GM10266 (cell line): Measurements from ENCODE around the gene DNM3.

Experiments
- DNase-seq: peaks from one replicate; pipeline ENCODE4 v3.0.0; 2012; ENCODE audit errors: extremely low spot score
- TF ChIP-seq, protein P1 (sequence below): IDR thresholded peaks from 2 replicates; pipeline ENCODE4 v1.5.1; 2012; ENCODE audit warnings: mild to moderate bottlenecking, low read depth; ENCODE audit not compliant: control insufficient read depth, insufficient read depth; ENCODE audit errors: missing control alignments

DNM3 gene

DNA sequence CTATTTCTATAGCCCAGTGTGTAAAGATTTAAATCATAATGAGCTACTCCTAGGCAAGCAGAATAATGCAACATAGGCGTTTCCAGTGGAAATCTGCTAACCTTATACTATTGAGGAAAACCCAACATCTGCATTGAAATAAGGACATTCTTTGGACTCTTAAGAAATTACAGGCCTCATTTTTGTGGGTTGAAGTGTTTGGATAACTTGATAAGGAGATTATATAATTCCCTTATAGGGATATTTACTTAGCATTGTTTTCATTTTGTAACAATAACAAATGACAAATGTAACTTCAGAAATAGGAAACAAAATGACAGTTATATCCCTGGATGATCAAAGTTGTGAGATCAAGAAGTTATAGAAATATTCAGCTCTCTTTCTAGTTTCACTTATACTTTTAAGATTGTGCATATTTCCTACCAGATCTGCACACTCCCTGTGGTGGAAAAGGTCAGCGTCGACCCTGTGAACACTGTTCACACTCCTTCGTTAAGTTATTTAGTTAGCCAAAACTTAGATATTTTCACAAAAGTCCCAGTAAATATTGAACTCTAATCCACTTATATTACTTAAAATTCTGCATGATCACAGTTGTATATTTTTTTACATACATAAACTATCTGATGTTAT lies 294.8 kb downstream of the DNM3 start:
- no peak for DNase-seq
- TF ChIP-seq, protein P1, sequence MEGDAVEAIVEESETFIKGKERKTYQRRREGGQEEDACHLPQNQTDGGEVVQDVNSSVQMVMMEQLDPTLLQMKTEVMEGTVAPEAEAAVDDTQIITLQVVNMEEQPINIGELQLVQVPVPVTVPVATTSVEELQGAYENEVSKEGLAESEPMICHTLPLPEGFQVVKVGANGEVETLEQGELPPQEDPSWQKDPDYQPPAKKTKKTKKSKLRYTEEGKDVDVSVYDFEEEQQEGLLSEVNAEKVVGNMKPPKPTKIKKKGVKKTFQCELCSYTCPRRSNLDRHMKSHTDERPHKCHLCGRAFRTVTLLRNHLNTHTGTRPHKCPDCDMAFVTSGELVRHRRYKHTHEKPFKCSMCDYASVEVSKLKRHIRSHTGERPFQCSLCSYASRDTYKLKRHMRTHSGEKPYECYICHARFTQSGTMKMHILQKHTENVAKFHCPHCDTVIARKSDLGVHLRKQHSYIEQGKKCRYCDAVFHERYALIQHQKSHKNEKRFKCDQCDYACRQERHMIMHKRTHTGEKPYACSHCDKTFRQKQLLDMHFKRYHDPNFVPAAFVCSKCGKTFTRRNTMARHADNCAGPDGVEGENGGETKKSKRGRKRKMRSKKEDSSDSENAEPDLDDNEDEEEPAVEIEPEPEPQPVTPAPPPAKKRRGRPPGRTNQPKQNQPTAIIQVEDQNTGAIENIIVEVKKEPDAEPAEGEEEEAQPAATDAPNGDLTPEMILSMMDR: no peak

DNA sequence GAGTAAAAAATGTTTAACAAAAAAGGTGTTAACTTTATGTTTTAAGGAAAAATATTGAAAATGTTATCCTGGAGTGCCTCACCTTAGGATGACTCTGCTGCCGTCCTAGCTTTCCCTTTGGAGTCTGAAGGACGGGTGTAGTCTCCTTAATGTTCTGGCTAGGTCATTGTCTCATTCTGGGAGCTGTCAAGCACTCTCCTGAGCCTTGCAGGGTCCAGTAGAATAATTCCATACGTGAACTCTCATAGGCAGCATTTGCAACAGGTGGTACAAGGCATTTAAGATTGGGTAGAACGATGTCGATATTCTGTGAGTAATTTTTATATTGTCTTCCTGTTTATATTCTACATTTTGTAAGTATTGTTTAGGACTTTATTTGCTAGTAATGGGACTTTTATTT lies 295.6 kb downstream of the DNM3 start:
- TF ChIP-seq, protein P1: no peak
- DNase-seq: no peak

DNA sequence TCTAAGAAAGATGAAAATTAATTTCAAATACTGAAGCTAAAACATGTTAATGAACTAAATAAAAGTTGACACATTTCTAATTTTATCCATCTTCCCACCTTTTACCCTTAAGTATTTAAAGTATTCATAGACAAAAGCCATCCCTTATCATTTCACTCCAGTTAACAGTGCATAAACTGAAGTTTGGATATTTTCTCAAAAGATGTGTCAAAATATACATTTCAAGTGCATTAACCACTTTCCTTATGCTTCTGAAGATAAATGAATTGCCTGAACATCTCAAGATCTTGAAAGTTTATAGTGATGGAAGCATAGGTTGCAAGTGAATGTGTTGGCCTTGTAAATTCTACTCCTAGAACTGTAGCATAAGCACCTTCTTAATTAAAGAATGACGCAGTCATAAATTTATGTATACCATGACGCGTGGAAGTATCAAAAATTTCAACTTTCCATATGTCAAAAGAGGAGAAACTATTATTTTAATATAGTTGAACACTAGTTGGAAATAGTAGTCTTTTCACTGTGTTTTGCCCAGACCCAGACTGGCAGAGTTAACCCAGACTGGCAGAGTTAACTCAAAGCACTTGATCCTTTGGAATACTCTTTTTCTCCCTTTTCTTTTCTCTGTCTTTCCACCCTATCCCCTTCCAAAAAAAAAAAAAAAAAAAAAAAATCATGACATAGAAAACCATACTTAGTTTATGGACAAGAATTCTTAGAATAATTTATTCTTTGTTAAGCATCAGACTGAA lies 296.6 kb downstream of the DNM3 start:
- DNase-seq: no peak

DNA sequence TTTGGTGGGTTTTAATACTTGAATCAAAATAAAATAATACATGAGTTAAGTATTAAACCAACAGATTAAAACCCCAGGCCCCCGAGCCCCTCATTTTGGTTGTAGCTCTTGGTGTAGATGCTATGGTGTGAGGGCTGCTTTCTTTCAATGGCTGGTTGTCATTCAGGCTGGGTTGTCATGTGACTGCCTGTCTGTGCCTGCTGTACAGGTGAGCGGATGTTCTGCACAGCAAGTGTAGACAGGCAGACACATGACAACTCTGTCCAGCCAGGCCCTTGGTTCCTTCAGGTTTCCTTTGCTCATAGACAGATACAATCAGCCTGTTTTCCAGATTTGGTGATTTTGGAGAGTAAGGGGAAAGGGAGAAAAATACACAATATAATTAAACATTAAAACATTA lies 297.3 kb downstream of the DNM3 start:
- DNase-seq: no peak
- TF ChIP-seq, protein P1: no peak

More for the DNA sequence above, 296.6 kb downstream of the DNM3 start:
- TF ChIP-seq, protein P1: no peak

DNA sequence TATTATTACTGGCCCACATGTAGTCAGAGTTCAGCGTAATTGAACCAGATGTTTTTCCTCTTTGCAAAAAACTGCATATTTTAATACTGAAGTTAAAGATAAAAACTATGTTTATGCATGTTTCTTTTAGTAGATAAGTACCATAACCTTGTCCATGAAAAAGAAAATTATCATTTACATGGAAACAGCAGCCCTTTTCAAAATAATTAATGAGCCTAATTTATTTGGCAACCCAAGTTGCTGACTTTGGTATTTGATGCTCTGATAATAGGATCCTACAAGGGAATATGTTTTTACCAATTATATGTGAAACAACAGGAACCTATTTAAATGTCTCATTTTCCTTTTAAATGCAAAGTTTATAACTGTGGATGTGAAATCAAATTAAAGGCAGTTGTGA lies 297.9 kb downstream of the DNM3 start:
- DNase-seq: no peak
- TF ChIP-seq, protein P1: no peak

DNA sequence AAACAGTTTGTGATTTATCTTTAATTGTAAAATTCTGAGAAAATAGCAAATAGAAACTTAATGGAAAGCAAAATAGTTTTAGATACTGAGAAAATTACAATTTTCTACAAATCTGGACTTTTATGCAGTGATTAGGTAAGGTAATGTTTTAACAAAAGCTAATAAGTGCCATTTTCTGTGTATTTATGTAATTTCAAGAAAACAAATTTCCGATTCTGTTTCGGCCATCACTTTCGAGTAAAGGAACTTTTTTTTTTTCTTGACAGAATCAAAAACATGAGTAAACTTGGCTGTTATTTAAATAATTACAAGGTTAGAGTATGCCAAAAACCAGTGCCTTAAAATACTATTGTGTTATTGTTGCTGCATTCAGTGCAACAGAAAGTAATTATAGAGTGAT lies 298.8 kb downstream of the DNM3 start:
- DNase-seq: no peak
- TF ChIP-seq, protein P1: no peak

DNA sequence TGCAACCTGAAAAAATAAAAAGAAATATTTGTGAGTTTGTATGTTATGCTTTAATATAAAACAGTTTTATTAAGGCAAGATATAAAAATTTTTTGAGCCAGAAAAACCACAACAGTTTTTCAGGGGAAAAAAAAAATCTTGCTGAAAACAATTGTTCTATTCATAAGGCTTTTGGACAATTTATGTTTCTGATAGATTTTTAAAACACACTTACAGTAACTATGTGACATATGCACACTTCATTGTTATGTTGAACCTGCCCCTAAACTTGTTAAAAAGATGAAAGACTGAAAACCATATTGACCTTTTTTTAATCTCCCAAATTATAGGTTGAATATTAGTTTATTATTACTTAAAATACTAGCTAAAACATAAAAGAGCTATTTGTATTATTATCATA lies 299.3 kb downstream of the DNM3 start:
- no peak for DNase-seq
- TF ChIP-seq, protein P1: no peak
